Left ventricle myocardium inferior (tissue), 1 donor: Measurements from ENCODE around the gene IQSEC1. TPM values are rescaled to one million over a fixed set of nuclear protein-coding genes. Genes with fewer than 3 reads are reported as not detected.

ENCODE experiments used
- DNase-seq: peaks from one replicate; pipeline ENCODE4 v3.0.0-alpha.2; 2020
- H3K27ac ChIP-seq: fragments of 200-600 bp; replicated peaks from 2 replicates; pipeline ENCODE4 v1.8.0; 2021
- H3K27me3 ChIP-seq: fragments of 200-600 bp; 2 replicates; pipeline ENCODE4 v1.8.0; 2021; ENCODE audit warnings: low read depth
- H3K36me3 ChIP-seq: fragments of 200-600 bp; 2 replicates; pipeline ENCODE4 v1.8.0; 2021
- H3K4me1 ChIP-seq: fragments of 200-600 bp; 2 replicates; pipeline ENCODE4 v1.8.0; 2021
- H3K4me3 ChIP-seq: fragments of 200-600 bp; 2 replicates; pipeline ENCODE4 v1.8.0; 2021; ENCODE audit warnings: mild to moderate bottlenecking, moderate library complexity
- H3K9me3 ChIP-seq: fragments of 200-600 bp; replicated peaks from 2 replicates; pipeline ENCODE4 v1.8.0; 2021
- intact Hi-C: fragments of 100-400 bp; cut with micrococcal nuclease; formaldehyde crosslinking; loops from one replicate; pipeline ENCODE4 v1.11.0; 2022
- total RNA-seq: library from RNA; stranded (reverse); fragmentation: NEBNext Ultra II Directional; extraction: Animal tissue kit (Norgen Biotek cat#: 25700); gene quantifications from one replicate; pipeline ENCODE4 v1.2.1, GENCODE V29; 2021
- TF ChIP-seq, protein P1 (sequence below): fragments of 200-600 bp; IDR thresholded peaks from 2 replicates; pipeline ENCODE4 v1.8.0; 2021; ENCODE audit warnings: antibody characterized with exemption, mild to moderate bottlenecking, borderline replicate concordance
- donor health status: DM: no; HTN: yes; CAD: no; lungs with severe emphysema.

The IQSEC1 gene
- total RNA-seq, 1 donor from 2014 or later, result 78.6 TPM

DNA sequence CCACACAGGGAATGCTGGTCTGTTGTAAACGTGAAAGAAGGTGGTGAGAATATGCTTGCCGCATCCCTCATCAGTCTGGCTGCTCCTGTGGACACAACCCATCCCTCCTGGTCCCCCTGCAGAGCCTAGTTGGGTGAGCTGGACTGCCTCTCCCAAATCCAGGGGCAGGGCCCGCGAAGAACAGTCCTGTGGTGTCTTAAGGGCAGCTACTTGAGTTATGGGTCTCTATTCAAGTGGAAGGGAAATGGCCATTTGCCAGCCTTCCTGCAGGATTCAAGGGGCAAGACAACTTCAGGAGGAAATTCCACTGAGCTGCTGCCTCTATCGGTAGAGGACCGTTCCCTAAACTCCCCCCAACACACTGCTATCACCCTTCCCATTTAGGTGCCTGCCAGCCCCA lies 98.9 kb downstream of the IQSEC1 start:
- no peaks in the 10 kb centered on the region for H3K9me3 ChIP-seq
- H3K4me1 ChIP-seq, result peaks cover 56% of the 10 kb centered on the region
- TF ChIP-seq, protein P1, sequence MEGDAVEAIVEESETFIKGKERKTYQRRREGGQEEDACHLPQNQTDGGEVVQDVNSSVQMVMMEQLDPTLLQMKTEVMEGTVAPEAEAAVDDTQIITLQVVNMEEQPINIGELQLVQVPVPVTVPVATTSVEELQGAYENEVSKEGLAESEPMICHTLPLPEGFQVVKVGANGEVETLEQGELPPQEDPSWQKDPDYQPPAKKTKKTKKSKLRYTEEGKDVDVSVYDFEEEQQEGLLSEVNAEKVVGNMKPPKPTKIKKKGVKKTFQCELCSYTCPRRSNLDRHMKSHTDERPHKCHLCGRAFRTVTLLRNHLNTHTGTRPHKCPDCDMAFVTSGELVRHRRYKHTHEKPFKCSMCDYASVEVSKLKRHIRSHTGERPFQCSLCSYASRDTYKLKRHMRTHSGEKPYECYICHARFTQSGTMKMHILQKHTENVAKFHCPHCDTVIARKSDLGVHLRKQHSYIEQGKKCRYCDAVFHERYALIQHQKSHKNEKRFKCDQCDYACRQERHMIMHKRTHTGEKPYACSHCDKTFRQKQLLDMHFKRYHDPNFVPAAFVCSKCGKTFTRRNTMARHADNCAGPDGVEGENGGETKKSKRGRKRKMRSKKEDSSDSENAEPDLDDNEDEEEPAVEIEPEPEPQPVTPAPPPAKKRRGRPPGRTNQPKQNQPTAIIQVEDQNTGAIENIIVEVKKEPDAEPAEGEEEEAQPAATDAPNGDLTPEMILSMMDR, result no peak
- H3K36me3 ChIP-seq, result no peaks in the 10 kb centered on the region
- intact Hi-C loops, result no loop called here
- peak overlapping the region; percentile 20 for H3K27ac ChIP-seq
- no peak overlapping the region for H3K4me3 ChIP-seq
- no peak for DNase-seq
- no peaks in the 10 kb centered on the region for H3K27me3 ChIP-seq

DNA sequence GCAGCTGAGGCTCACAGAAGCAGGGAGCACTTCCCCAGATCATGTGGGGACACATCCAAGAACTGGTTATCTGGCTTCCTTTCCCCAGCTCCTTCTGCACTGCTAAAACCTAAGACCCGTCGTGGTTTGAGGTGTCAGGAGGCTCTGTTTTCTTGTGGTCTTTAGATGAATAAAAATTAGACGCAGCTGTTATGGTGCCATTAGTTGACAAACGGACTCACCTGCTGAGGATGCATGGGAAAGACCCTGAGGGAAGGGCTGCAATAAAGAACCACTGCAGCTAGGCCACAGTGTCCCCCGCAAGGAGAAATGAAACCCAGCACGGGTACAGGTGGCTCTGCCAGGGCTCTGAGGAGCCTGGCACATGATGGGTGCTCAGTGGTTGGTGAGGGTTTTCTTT lies 99.4 kb downstream of the IQSEC1 start:
- Histone ChIP-seq H3K36me3 (no peaks in the 10 kb centered on the region), H3K27ac (no peak overlapping the region), H3K27me3 (no peaks in the 10 kb centered on the region), H3K4me3 (no peak overlapping the region), H3K4me1 (peaks cover 57% of the 10 kb centered on the region), H3K9me3 (no peaks in the 10 kb centered on the region)
- no peak for DNase-seq
- intact Hi-C loops, result no loop called here
- TF ChIP-seq, protein P1, result no peak

DNA sequence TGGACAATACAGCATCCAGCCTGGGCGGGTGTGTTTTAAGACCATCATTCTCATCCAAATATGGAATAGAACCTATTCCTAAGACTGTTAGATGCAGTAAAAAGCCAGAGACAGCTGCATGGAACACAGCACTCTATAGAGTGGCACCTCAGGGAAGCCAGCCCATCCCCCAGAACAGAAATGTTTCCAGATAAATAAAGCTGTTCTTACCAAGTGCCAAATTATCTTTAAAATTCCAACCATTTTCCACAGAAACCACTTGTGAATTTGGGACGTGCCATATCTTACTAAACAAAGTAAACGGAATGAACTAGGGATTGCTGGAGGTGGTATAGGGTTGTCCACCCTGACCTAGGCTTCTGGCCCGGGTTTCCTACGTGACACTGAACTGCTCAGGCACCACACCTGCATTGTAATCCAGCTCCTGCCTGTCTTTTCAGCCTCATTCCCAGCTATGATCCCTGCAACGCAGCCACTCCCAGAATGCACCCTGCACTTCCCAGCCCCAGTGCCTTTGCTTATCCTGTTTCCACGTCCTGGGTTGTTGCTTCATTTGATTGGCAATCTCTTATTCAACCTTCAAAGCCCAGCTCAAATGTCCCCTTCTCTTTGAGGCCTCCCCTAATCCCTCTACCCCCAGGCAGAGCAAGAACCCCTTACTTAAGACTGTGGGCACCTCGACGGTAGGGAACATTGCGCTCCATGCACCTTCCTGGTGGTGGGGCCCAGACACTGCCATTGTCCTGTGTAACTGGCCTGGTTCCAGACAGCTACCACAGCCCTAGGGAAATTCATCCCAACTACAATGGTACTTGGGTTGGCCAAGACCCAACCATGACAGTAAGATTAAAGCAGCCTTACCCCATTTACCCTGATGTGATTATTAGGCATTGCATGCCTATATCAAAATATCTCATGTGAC lies 100.2 kb downstream of the IQSEC1 start:
- no peak overlapping the region for H3K27ac ChIP-seq
- no peaks in the 10 kb centered on the region for H3K27me3 ChIP-seq
- intact Hi-C loops, result no loop called here
- no peaks in the 10 kb centered on the region for H3K36me3 ChIP-seq
- TF ChIP-seq, protein P1, result no peak
- H3K4me1 ChIP-seq, result peaks cover 61% of the 10 kb centered on the region
- H3K4me3 ChIP-seq, result no peak overlapping the region
- no peak for DNase-seq
- H3K9me3 ChIP-seq, result no peaks in the 10 kb centered on the region

DNA sequence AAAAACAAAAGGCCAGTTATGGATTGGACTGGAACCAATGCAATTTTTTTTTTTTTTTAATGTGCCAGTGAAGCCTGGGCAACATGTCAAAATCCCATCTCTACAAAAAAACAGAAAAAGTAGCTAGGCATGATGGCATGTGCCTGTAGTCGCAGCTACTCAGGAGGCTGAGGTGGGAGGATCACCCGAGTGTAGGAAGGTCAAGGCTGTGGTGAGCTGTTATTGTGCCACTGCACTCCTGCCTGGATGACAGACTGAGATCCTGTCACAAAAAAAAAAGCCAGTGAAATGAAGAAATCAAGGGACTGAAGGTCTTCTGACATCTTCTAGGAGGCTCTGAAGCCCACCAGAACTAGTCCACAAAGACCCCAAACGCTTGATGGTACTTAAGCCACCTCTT lies 101.2 kb downstream of the IQSEC1 start:
- Histone ChIP-seq H3K27me3 (no peaks in the 10 kb centered on the region), H3K4me1 (peaks cover 68% of the 10 kb centered on the region), H3K9me3 (no peaks in the 10 kb centered on the region), H3K36me3 (no peaks in the 10 kb centered on the region), H3K4me3 (no peak overlapping the region), H3K27ac (no peak overlapping the region)
- TF ChIP-seq, protein P1, result no peak
- intact Hi-C loops, result no loop called here
- DNase-seq, result no peak

DNA sequence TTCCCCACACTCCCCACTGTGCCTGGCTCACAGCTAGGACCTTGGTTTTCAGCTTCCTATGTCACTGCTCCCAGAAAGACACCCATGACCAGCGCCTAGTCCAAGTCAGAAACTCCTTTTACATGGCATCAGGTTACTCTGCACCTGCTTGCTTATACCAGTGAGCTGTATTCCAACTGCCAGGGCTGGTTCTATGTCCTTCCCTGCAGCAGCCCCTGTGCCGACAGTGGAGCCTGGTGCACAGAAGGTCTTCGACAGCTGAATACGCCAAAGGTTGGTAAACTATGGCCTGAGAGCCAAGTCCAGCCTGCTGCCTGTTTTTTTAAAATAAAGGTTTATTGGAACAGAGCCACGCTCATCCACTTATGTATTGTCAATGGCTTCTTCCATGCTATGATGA lies 102.5 kb downstream of the IQSEC1 start:
- intact Hi-C loops, result no loop called here
- TF ChIP-seq, protein P1, result no peak
- H3K4me1 ChIP-seq, result peaks cover 82% of the 10 kb centered on the region
- no peak for DNase-seq
- no peaks in the 10 kb centered on the region for H3K27me3 ChIP-seq
- H3K9me3 ChIP-seq, result no peaks in the 10 kb centered on the region
- no peak overlapping the region for H3K4me3 ChIP-seq
- no peaks in the 10 kb centered on the region for H3K36me3 ChIP-seq
- H3K27ac ChIP-seq, result no peak overlapping the region
